IPS DF 4.7 (cell line): ENCODE results near the gene SAC3D1.

ENCODE experiments used
- DNase-seq: peaks from one replicate; pipeline ENCODE4 v3.0.0-alpha.2; 2013; ENCODE audit warnings: low spot score; ENCODE audit errors: extremely low read depth

The SAC3D1 gene

GRCh38 chr11:65087827-65088226 lies 46.8 kb downstream of the SAC3D1 start:
- no peak for DNase-seq

- DNase-seq = no peak
Measured at GRCh38 chr11:65089621-65090020, 48.6 kb downstream of the SAC3D1 start.

GRCh38 chr11:65090628-65091027 lies 49.6 kb downstream of the SAC3D1 start:
- no peak for DNase-seq
